Right cardiac atrium (tissue), 5 donors: Measurements from ENCODE around the gene OR2J3. TPM values are rescaled to one million over a fixed set of nuclear protein-coding genes. Genes with fewer than 3 reads are reported as not detected.
"Not testable (repeated sequence)": the region's sequence is repeated elsewhere in the genome, so short reads cannot be mapped to it uniquely, and the experiment has no call there.

Experiments used
- ATAC-seq, 2 donors: fragments of 200-7000 bp; cut with Tn5 transposase; one replicate each; pipeline versions ENCODE4 v1.8.0 to v1.9.1; 2020; ENCODE audit warnings: moderate library complexity in 2 of 2, mild to moderate bottlenecking in 1 of 2
- DNase-seq, 3 donors: peaks; one replicate each; pipeline ENCODE4 v3.0.0-alpha.2; 2020
- H3K27ac ChIP-seq: one replicate; pipeline ENCODE4 v1.5.1; 2013; ENCODE audit warnings: mild to moderate bottlenecking, low read length, control low read depth, moderate library complexity
- H3K27me3 ChIP-seq: one replicate; pipeline ENCODE4 v1.6.1; 2013; ENCODE audit not compliant: control insufficient read depth, insufficient read depth
- H3K4me1 ChIP-seq: one replicate; pipeline ENCODE4 v1.6.1; 2013; ENCODE audit warnings: low read length; ENCODE audit not compliant: control insufficient read depth, insufficient read depth
- H3K4me3 ChIP-seq: one replicate; pipeline ENCODE4 v1.5.1; 2013; ENCODE audit warnings: low read length, control low read depth
- H3K9me3 ChIP-seq: one replicate; pipeline ENCODE4 v1.6.1; 2013; ENCODE audit warnings: low read length; ENCODE audit not compliant: control insufficient read depth
- WGBS: extraction: QIAGEN DNeasy Blood & Tissue Kit; methylation state at CpG from one replicate; pipeline ENCODE4 v1.1.7; 2013; 5-methylcytosine and 5-hydroxymethylcytosine counted together
- intact Hi-C, 4 donors: fragments of 100-400 bp; cut with DNase I; formaldehyde crosslinking; loops; one replicate each; pipeline versions ENCODE4 v1.11.0 to v1.14.0; 2022 to 2023
- long read RNA-seq, 4 donors: library from polyadenylated mRNA; unstranded; transcript quantifications; one replicate each; pipeline ENCODE4 v2.0.0, GENCODE V29; 2020 to 2021
- polyA plus RNA-seq: library from polyadenylated mRNA; stranded (reverse); fragments of 200-250 nt; gene quantifications from one replicate; pipeline ENCODE4 v1.2.3, GENCODE V29; 2013
- total RNA-seq, 4 donors: library from RNA; stranded (reverse); fragmentation: NEBNext Ultra II Directional; extraction: Animal tissue kit (Norgen Biotek cat#: 25700); gene quantifications; one replicate each; pipeline ENCODE4 v1.2.1, GENCODE V29; 2021
- donor health status: healthy with polysubstance abuse.
- donor health status: DM: no; HTN: yes; CAD: no.
- donor health status: DM: no; HTN: no; CAD: no.
- donor health status: DM: no; HTN: yes; CAD: no; lungs with severe emphysema.
- donor health status: DM: yes; HTN: yes; CAD: no.

The OR2J3 gene
- total RNA-seq (not detected), polyA plus RNA-seq (not detected)
- long read RNA-seq, donor 1 = 0 reads
- long read RNA-seq, donor 2 = 0 reads
- long read RNA-seq, donor 3 = 0 reads
- long read RNA-seq, donor 4 = 0 reads

DNA sequence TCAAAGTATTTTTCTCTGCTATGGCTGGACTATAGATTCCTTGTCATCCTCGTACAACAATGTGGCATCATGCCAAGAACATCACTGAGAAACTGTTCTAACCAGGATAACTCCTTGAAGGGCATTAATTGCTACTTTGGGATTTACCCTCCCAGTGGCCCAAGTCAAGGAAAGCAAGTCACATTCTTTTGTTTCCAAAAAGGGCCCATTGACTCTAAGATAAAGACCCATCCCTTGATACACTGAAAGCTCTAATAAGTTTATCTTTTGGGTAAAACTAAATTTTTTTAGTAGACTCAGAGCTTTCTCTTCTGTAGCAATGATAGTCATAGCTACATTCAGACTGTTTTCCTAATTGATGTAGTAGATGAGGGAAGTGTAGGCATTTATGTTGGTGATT lies at the start of gene OR2J3:
TSS of gene OR2J3 (plus strand) at position 301 of the 400 bp plus-strand sequence. CDS start 3,833 bp downstream, outside the sequence.
- no peak for ATAC-seq
- Histone ChIP-seq H3K27ac (no peak within 1 kb of the TSS), H3K4me3 (no peak within 1 kb of the TSS), H3K27me3 (no peaks in the 10 kb centered on the region), H3K9me3 (no peaks in the 10 kb centered on the region), H3K4me1 (no peaks in the 10 kb centered on the region)
- intact Hi-C loops = no loop called here
- DNase-seq = no peak
- WGBS = 5% methylated on average over 1 of the region's 1 CpG

DNA sequence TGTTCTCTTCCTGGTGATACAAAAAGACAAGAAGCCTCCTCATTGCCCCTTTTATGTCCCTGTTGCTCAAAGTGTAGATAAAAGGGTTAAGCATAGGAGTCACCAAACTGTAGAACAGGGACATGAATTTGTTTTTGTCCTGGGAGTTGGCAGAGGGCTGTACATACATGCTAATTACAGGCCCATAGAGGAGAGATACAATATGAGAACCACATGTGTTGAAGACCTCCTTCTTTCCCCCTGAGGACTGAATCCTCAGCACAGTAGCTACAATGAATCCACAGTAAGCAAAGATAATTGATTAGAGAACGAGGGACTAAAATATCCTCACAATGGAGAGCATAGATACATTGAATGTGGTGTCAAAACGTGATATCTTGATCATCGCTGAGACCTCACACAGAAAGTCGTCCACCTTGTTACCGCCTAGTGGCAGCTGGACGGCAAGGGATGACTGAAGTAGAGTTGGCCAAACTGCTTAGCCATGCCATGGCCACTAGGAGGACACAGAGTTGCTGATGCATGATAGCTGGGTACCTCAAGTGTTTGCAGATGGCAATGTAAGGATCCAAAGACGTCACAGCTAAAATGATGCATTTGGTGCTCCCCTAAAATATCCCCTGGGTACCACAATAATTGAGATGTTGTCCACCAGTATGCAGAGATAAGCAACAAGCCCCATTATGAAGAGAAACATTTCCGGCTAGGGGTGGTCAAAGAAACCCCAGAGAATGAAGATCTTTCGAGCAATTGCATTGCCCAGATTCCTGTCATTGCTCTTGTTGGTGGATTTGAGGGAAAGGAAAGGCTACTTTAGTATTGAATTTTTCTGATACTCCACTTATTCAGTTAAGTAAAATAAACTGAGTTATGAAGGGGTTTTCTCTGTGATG lies 35.8 kb upstream of the OR2J3 start:
- ATAC-seq (no peak), DNase-seq (no peak)
- WGBS = 29% methylated on average over 9 of the region's 9 CpGs
- intact Hi-C loops = no loop called here
- Histone ChIP-seq H3K9me3 (no peaks in the 10 kb centered on the region), H3K27me3 (no peaks in the 10 kb centered on the region), H3K4me3 (no peak overlapping the region), H3K4me1 (no peaks in the 10 kb centered on the region), H3K27ac (no peak overlapping the region)

DNA sequence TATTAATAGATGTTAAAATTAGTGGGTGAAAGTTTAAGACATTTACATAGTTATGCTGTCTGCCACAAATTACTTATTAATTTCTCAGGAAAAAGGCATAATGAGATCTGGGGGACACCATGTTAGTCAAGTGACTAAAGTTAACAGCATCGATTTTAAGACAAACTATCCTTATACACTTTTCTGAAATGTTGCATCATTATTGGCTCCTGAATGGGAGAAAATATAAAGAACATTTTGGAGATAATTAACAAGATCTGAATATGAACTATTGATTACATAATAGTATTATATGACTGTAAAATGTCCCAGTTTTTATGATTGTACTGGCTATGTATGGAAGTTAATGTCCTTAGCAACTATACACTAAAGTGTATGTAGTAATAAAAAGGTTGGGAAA lies 28.7 kb upstream of the OR2J3 start:
- H3K4me1 ChIP-seq = no peaks in the 10 kb centered on the region
- ATAC-seq = no peak
- no peak overlapping the region for H3K4me3 ChIP-seq
- no peaks in the 10 kb centered on the region for H3K27me3 ChIP-seq
- H3K27ac ChIP-seq = no peak overlapping the region
- DNase-seq = no peak
- intact Hi-C loops = no loop called here
- H3K9me3 ChIP-seq = no peaks in the 10 kb centered on the region
- 86% methylated on average over 1 of the region's 1 CpG for WGBS

DNA sequence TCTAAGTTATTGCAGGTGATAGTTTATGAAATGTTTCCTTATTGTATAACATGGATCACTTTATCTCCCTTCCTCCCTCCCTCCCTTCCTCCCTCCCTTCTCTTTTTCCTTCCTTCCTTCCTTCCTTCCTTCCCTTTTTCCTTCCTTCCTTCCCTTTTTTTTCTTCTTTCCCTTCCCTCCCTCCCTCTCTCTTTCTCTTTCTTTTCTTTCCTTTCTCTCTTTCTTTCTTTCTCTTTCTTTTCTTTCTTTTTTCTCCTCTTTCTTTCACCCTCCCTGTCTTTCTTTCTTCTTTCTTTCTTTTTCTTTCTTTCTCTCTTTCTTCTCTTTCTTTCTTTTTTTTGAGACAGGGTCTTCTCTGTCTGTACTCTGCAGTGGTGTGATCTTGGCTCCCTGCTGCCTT lies 26.5 kb upstream of the OR2J3 start:
- DNase-seq = no peak
- Histone ChIP-seq H3K9me3 (no peaks in the 10 kb centered on the region), H3K27me3 (no peaks in the 10 kb centered on the region), H3K4me3 (no peak overlapping the region), H3K4me1 (no peaks in the 10 kb centered on the region), H3K27ac (no peak overlapping the region)
- intact Hi-C loops = no loop called here
- no peak for ATAC-seq

DNA sequence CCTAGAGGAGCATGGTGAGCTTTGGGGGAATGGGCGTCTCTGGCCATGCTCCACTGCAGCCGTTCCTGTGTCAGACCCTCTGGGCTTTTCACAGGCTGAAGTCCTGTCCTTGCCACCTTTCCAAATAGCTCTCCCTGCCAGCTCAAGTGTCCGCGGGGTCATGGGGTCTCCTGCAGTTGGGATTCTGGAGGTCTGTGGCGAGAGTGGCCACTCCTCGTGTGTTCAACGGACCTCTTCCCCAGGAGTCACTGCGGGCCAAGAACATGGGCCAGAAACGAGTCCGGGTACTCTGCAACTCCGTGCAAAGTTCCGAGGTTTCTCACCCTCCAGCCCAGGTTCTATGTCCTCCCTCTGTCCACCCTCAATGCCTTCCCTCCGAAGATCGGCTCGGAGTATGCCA lies 25.4 kb upstream of the OR2J3 start:
- Histone ChIP-seq H3K27me3 (no peaks in the 10 kb centered on the region), H3K4me3 (no peak overlapping the region), H3K4me1 (no peaks in the 10 kb centered on the region), H3K27ac (no peak overlapping the region), H3K9me3 (no peaks in the 10 kb centered on the region)
- intact Hi-C loops = no loop called here
- WGBS = 90% methylated on average over 15 of the region's 15 CpGs
- DNase-seq = peak in 1 of 3 donors; percentile 18
- no peak for ATAC-seq

DNA sequence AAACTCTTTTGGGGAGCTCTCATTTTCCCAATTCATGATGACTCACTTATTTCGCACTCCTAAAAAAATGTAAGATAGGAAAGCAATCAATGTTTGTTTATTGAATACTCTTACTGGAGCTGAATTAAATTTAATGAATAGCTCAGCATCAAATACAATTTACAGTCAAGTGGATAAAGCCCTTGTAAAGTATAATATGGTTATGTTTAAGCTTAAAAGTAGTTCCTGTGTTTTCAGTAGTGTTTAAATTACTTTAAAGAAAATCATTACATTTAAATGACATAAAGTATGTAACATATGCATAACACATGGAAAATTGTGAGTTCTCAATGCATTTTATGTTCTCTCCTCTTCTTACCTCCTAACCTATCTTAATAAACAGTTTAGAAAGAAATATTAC lies 20.6 kb upstream of the OR2J3 start, which contains the start of gene OR2B3:
TSS of gene OR2B3 (minus strand) at position 101 of the 400 bp plus-strand sequence. CDS start at position 36, 65 bp downstream.
- 46% methylated on average over 1 of the region's 1 CpG for WGBS

DNA sequence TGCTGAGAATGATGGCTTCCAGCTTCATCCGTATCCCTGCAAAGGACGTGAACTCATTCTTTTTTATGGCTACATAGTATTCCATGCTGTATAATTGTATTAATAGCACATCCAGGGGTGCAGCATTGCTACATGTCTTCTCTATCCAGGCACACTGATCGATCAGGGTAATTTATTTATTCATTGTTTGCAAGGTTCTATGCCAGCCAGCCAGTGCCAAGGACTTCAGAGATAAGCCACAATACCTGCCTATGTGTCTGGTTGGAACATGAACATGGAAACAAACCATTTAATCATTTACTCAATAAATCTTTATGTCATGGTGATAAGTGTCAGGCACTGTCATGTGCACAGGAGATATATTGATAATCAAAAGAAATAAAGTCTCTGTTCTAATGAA lies 14.9 kb upstream of the OR2J3 start:
- no peak for ATAC-seq
- Histone ChIP-seq H3K9me3 (no peaks in the 10 kb centered on the region), H3K27ac (no peak overlapping the region), H3K27me3 (no peaks in the 10 kb centered on the region), H3K4me1 (no peaks in the 10 kb centered on the region), H3K4me3 (no peak overlapping the region)
- DNase-seq = no peak
- intact Hi-C loops = no loop called here
- 84% methylated on average over 3 of the region's 3 CpGs for WGBS

More for the DNA sequence above, 20.6 kb upstream of the OR2J3 start, which contains the start of gene OR2B3:
- no peak for DNase-seq
- ATAC-seq = no peak
- no peaks in the 10 kb centered on the region for H3K9me3 ChIP-seq
- no peak within 1 kb of the TSS for H3K4me3 ChIP-seq
- H3K27ac ChIP-seq = no peak within 1 kb of the TSS
- no peaks in the 10 kb centered on the region for H3K4me1 ChIP-seq
- H3K27me3 ChIP-seq = no peaks in the 10 kb centered on the region
- intact Hi-C loops = no loop called here

DNA sequence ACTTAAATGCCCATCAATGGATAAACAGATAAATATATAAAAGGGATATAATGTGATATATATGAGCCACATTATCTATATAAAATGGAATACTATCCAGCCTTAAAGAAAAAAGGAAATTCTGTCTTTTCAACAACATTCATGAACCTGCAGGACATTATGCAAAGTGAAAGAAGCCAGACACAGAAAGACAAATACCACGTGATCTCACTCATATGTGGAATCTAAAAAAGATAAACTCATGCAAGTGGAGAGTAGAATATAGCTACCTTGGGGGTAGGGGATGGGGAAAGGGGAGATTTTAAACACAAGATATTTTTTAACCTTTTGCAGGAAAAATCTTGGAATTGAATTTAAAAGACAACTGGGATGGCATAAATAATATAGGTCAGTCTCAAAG lies 10.1 kb upstream of the OR2J3 start:
- WGBS = 46% methylated on average over 1 of the region's 1 CpG
- intact Hi-C loops = no loop called here
- no peak overlapping the region for H3K4me3 ChIP-seq
- no peaks in the 10 kb centered on the region for H3K9me3 ChIP-seq
- H3K27ac ChIP-seq = no peak overlapping the region
- H3K4me1 ChIP-seq = no peaks in the 10 kb centered on the region
- ATAC-seq = no peak
- H3K27me3 ChIP-seq = no peaks in the 10 kb centered on the region
- no peak for DNase-seq

DNA sequence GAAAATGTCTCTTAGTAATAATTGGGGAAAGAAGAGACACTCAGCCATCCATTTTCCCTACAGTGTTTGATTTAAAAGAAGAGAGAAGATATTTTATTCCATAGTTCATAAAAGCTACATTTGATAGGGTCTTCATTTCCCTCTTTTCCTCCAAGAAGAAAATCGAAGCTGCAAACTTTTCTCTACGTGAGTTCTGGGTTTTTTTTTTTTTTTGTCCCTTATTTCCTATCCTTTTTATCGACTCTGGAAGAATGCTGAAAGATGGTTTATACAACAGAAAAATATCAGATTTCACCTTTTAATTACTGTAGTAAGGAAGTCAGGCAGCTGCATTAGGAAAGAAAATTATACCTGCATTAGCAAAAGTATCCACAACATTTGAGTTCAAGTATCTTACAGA lies 8.7 kb upstream of the OR2J3 start, which contains the start of gene OR2J1:
TSS of gene OR2J1 (plus strand) at position 301 of the 400 bp plus-strand sequence. CDS start 1,453 bp downstream, outside the sequence.
- H3K4me3 ChIP-seq = no peak within 1 kb of the TSS
- DNase-seq (no peak), ATAC-seq (no peak)
- no peaks in the 10 kb centered on the region for H3K9me3 ChIP-seq
- H3K27ac ChIP-seq = no peak within 1 kb of the TSS
- no peaks in the 10 kb centered on the region for H3K27me3 ChIP-seq
- intact Hi-C loops = no loop called here
- 63% methylated on average over 3 of the region's 3 CpGs for WGBS
- no peaks in the 10 kb centered on the region for H3K4me1 ChIP-seq

DNA sequence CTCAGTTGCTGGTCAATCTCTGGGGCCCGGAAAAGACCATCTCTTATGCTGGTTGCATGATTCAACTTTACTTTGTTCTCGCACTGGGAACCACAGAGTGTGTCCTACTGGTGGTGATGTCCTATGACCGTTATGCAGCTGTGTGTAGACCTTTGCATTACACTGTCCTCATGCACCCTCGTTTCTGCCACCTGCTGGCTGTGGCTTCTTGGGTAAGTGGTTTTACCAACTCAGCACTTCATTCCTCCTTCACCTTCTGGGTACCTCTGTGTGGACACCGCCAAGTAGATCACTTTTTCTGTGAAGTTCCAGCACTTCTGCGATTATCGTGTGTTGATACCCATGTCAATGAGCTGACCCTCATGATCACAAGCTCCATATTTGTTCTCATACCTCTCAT lies 4.3 kb downstream of the OR2J3 start:
- 74% methylated on average over 7 of the region's 7 CpGs for WGBS
- Histone ChIP-seq H3K27me3 (no peaks in the 10 kb centered on the region), H3K4me3 (no peak overlapping the region), H3K27ac (no peak overlapping the region), H3K4me1 (no peaks in the 10 kb centered on the region), H3K9me3 (no peaks in the 10 kb centered on the region)
- ATAC-seq (no peak), DNase-seq (no peak)
- intact Hi-C loops = no loop called here

DNA sequence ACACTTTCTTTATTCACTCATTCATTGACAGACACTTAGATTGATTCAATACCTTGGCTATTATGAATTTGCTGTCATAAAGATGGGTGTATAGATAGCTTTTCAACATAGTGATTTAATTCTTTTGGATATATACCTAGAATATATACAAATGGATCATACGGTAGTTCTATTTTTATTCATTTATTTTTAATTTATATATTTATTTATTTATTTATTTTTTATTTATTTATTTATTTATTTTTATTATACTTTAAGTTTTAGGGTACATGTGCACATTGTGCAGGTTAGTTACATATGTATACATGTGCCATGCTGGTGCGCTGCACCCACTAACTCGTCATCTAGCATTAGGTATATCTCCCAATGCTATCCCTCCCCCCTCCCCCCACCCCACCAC lies 7.1 kb downstream of the OR2J3 start:
- DNase-seq, H3K4me1 ChIP-seq, H3K4me3 ChIP-seq, ATAC-seq, H3K27me3 ChIP-seq, H3K9me3 ChIP-seq, H3K27ac ChIP-seq, intact Hi-C loops: not testable (repeated sequence)
- WGBS = 94% methylated on average over 1 of the region's 3 CpGs
